ENCODE measurements around the gene CRB1.

CRB1 gene

DNA sequence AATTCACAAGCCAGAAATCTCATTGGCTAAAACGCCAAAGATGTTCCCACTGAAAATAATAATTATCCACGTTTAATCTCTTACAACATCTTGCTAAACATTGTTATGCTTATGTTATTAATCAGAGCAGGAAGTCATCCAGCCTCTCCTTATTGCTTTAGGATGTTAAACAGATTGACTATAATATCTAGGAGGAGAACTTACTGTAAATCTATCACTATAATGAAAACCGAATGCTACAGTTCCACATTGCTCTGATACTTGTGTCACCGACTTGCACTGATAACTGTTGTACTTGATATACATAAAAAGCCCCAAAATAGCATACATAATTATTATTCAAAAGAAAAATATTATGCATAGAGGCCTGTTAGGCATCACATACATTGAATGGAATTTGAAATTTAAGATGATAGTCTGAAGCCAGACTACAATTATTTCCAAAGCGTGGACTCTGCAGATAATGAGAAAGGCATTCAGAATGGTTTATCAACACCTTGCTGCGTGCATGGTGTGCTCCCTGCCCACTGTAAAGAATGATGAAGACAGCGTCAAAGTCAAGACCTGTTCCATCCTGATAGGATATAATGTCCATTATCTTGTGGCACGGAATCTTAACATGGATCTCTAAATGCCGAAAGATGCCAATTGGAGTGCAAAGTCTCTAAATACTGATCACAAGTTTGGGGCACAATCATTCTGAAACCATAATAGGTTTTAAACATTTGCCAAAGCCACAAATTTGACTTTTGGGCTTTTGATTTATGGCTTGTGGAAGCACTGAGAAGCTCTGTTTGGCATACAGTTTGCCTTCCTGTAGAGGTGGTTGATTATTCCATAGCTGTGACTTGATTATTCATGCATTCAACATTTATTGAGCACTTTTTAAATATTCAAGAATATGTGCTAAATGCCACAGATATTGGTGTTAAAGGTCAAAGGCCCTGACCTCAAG lies 71.3 kb downstream of the CRB1 start:
- Histone ChIP-seq H3K4me1 (ENCODE audit: control insufficient read depth, insufficient read depth, low read length) (no peaks in the 10 kb centered on the region), H3K27me3 (ENCODE audit: control insufficient read depth, insufficient read depth, low read length, poor library complexity, severe bottlenecking) (no peaks in the 10 kb centered on the region), H3K27ac (ENCODE audit: insufficient read depth, low read depth, low read length, poor library complexity, severe bottlenecking) (no peak overlapping the region), H3K4me3 (ENCODE audit: insufficient read depth, low read depth, low read length) (no peak overlapping the region), H3K36me3 (ENCODE audit: control insufficient read depth, insufficient read depth, low read length) (no peaks in the 10 kb centered on the region), H3K9me3 (ENCODE audit: control insufficient read depth, low read length) (no peaks in the 10 kb centered on the region)
- WGBS, 2 experiments, result 92 to 96% methylated on average over 5 to 9 of the region's 9 CpGs

DNA sequence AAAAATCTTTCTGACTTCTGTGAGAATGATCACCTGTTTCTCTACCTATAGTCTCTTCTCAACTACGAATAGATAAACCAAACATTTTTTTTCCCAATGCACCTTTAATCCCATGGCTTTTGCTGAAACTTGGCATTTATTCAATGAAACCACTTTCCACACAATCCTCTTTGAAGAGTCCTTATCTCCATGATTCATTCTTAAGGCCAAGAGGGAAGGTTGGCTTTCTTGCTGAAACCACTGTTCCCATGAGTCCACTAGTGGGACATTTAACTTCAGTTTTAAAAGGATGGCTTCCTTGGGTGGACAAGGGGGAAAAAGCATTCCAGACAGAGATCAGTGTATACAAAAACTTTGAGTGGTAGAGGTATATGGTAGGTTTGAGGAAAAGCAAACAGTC lies 73.6 kb downstream of the CRB1 start:
- WGBS, 2 experiments, result 88 to 96% methylated on average over 1 of the region's 1 CpG

DNA sequence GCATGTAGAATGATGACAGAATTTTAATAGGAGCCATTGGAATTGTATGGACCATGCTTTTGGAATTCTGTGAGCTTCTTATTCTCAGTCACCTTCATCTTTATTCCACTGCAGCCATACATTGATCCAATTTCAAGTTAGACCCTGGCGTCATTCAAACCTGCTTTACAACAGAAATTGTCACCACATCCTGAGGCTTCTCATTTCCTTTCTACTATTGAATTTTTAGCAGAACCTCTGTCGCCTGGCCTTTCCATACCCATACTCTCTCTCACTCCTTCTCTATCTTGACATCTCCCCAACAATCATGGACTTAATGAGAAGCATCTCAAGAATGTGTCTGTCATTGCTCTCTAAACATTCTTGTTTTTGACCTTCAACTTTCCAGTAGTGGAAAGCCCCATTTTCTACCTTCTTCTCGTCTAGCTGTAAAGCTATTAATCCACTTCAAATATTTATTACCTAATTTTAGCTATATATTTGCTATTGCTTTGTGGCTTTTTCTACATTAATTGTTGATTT lies 74.1 kb downstream of the CRB1 start:
- no peaks in the 10 kb centered on the region for H3K27me3 ChIP-seq (ENCODE audit: control insufficient read depth, insufficient read depth, low read length, poor library complexity, severe bottlenecking)
- H3K4me3 ChIP-seq (ENCODE audit: insufficient read depth, low read depth, low read length), result no peak overlapping the region
- H3K27ac ChIP-seq (ENCODE audit: insufficient read depth, low read depth, low read length, poor library complexity, severe bottlenecking), result no peak overlapping the region
- H3K36me3 ChIP-seq (ENCODE audit: control insufficient read depth, insufficient read depth, low read length), result no peaks in the 10 kb centered on the region
- H3K4me1 ChIP-seq (ENCODE audit: control insufficient read depth, insufficient read depth, low read length), result no peaks in the 10 kb centered on the region
- no peaks in the 10 kb centered on the region for H3K9me3 ChIP-seq (ENCODE audit: control insufficient read depth, low read length)
- WGBS, 2 experiments, result 84 to 85% methylated on average over 2 to 3 of the region's 3 CpGs

More for the DNA sequence above, 73.6 kb downstream of the CRB1 start:
- Histone ChIP-seq H3K27ac (ENCODE audit: insufficient read depth, low read depth, low read length, poor library complexity, severe bottlenecking) (no peak overlapping the region), H3K4me3 (ENCODE audit: insufficient read depth, low read depth, low read length) (no peak overlapping the region), H3K36me3 (ENCODE audit: control insufficient read depth, insufficient read depth, low read length) (no peaks in the 10 kb centered on the region), H3K27me3 (ENCODE audit: control insufficient read depth, insufficient read depth, low read length, poor library complexity, severe bottlenecking) (no peaks in the 10 kb centered on the region), H3K4me1 (ENCODE audit: control insufficient read depth, insufficient read depth, low read length) (no peaks in the 10 kb centered on the region), H3K9me3 (ENCODE audit: control insufficient read depth, low read length) (no peaks in the 10 kb centered on the region)

DNA sequence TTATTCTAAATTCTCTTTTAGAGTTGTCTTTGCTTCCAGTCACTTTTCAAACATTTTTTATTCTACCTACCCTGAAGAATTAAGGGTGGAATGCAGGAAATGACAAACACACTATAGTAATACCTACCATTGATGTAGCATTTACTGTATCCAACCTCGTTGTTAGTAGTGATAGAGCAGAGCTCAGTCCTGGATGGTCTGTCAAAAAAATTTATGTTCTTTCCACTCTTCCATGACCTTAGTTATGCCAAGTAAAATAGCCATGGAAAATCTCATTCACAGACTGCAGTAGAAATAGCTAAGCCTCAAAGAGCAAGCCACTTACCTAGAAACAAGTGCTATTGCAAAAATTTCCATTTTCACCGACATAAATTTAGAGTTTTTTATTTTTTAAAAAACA lies 74.6 kb downstream of the CRB1 start:
- no peaks in the 10 kb centered on the region for H3K36me3 ChIP-seq (ENCODE audit: control insufficient read depth, insufficient read depth, low read length)
- no peak overlapping the region for H3K27ac ChIP-seq (ENCODE audit: insufficient read depth, low read depth, low read length, poor library complexity, severe bottlenecking)
- H3K9me3 ChIP-seq (ENCODE audit: control insufficient read depth, low read length), result no peaks in the 10 kb centered on the region
- 93 to 100% methylated on average over 1 of the region's 2 CpGs for WGBS, 2 experiments
- H3K27me3 ChIP-seq (ENCODE audit: control insufficient read depth, insufficient read depth, low read length, poor library complexity, severe bottlenecking), result no peaks in the 10 kb centered on the region
- H3K4me1 ChIP-seq (ENCODE audit: control insufficient read depth, insufficient read depth, low read length), result no peaks in the 10 kb centered on the region
- H3K4me3 ChIP-seq (ENCODE audit: insufficient read depth, low read depth, low read length), result no peak overlapping the region

DNA sequence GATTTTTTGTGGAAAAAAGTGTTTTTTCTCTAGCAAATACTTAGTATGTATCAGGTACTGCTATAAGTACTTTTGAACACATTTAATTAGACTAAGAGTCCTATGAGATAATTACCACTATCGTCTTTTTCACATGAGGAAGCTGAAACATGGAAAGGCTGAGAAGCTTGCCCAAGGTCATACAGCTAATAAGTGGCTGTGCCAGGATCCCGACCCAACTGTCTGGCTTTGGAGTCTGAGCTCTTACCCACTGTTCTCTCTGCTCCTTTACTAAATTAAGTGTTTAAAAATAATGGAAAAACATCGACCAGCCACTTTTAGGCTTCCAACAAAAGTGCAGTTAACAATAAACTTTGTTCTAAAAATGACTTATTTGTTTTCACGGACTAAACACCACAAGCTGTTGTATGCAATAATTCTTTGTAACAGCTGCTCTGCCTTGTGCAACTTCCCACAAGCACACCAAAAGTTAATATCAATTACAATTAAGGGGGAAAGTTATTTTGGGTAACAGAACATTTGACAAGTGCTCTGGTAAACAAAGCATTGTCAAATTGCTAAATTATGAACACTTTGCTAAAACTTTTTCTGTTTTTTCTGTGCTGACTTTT lies 75.7 kb downstream of the CRB1 start:
- Histone ChIP-seq H3K9me3 (ENCODE audit: control insufficient read depth, low read length) (no peaks in the 10 kb centered on the region), H3K4me1 (ENCODE audit: control insufficient read depth, insufficient read depth, low read length) (no peaks in the 10 kb centered on the region), H3K36me3 (ENCODE audit: control insufficient read depth, insufficient read depth, low read length) (no peaks in the 10 kb centered on the region), H3K4me3 (ENCODE audit: insufficient read depth, low read depth, low read length) (no peak overlapping the region), H3K27me3 (ENCODE audit: control insufficient read depth, insufficient read depth, low read length, poor library complexity, severe bottlenecking) (no peaks in the 10 kb centered on the region), H3K27ac (ENCODE audit: insufficient read depth, low read depth, low read length, poor library complexity, severe bottlenecking) (no peak overlapping the region)
- WGBS, 2 experiments, result 92 to 94% methylated on average over 3 to 4 of the region's 4 CpGs

DNA sequence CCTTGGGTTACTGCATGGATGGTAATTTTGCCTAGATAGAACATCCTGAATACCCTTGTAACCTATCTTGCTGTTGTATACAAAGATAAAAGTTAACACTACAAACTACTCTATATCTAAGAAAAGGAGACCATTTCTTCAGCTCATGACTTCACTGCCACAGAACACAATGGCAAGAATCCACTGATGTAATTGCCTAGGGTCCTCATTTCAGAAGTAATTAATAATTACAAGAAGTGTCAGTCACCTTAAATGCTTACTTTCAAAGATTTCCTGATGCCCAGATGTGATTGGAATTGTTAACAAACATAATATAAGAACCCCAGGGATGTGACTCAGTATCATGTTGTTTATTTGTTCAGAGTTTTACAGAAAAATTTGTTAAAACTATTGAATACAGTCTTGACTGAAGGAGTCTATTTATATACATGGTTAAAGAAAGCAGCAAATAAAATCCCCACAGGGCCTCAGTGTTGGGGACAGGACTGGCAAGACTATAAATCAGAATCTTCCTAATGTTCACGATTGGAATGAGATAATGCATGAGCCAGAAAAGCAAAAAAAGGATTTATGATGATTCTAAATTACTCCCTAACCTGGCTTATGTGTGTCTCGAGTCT lies 83.9 kb downstream of the CRB1 start:
- Histone ChIP-seq H3K4me3 (ENCODE audit: insufficient read depth, low read depth, low read length) (no peak overlapping the region), H3K27me3 (ENCODE audit: control insufficient read depth, insufficient read depth, low read length, poor library complexity, severe bottlenecking) (no peaks in the 10 kb centered on the region), H3K27ac (ENCODE audit: insufficient read depth, low read depth, low read length, poor library complexity, severe bottlenecking) (no peak overlapping the region), H3K4me1 (ENCODE audit: control insufficient read depth, insufficient read depth, low read length) (no peaks in the 10 kb centered on the region), H3K9me3 (ENCODE audit: control insufficient read depth, low read length) (no peaks in the 10 kb centered on the region), H3K36me3 (ENCODE audit: control insufficient read depth, insufficient read depth, low read length) (no peaks in the 10 kb centered on the region)
- WGBS, 2 experiments, result 83 to 91% methylated on average over 1 to 2 of the region's 2 CpGs

DNA sequence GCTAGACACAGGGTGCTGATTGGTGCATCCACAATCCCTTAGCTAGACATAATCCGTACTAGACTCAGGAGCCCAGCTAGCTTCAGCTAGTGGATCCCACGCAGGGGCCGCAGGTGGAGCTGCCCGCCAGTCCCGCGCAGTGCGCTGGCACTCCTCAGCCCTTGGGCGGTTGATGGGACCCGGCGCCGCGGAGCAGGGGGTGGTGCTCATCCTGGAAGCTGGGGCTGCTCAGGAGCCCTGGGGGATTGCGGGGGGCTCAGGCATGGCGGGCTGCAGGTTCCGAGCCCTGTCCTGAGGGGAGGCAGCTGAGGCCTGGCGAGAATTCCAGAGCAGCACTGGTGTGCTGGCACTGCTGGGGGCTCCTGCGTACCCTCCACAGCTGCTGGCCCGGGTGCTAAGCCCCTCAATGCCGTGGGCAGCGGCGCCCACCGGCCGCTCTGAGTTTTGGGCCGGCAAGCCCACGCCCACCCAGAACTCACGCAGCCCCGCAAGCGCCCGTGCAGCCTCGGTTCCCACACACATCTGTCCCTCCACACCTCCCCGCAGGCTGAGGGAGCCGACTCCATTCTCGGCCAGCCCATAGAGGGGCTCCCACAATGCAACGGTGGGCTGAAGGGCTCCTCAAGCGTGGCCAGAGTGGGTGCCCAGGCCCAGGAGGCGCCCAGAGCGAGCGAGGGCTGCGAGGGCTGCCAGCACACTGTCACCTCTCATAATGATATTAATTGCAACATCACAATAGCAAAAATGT lies 87.4 kb downstream of the CRB1 start:
- H3K4me1 ChIP-seq (ENCODE audit: control insufficient read depth, insufficient read depth, low read length), result no peaks in the 10 kb centered on the region
- no peak overlapping the region for H3K4me3 ChIP-seq (ENCODE audit: insufficient read depth, low read depth, low read length)
- H3K9me3 ChIP-seq (ENCODE audit: control insufficient read depth, low read length), result no peaks in the 10 kb centered on the region
- no peaks in the 10 kb centered on the region for H3K36me3 ChIP-seq (ENCODE audit: control insufficient read depth, insufficient read depth, low read length)
- no peak overlapping the region for H3K27ac ChIP-seq (ENCODE audit: insufficient read depth, low read depth, low read length, poor library complexity, severe bottlenecking)
- H3K27me3 ChIP-seq (ENCODE audit: control insufficient read depth, insufficient read depth, low read length, poor library complexity, severe bottlenecking), result no peaks in the 10 kb centered on the region
- WGBS, 2 experiments, result 93% methylated on average over 38 to 39 of the region's 39 CpGs

DNA sequence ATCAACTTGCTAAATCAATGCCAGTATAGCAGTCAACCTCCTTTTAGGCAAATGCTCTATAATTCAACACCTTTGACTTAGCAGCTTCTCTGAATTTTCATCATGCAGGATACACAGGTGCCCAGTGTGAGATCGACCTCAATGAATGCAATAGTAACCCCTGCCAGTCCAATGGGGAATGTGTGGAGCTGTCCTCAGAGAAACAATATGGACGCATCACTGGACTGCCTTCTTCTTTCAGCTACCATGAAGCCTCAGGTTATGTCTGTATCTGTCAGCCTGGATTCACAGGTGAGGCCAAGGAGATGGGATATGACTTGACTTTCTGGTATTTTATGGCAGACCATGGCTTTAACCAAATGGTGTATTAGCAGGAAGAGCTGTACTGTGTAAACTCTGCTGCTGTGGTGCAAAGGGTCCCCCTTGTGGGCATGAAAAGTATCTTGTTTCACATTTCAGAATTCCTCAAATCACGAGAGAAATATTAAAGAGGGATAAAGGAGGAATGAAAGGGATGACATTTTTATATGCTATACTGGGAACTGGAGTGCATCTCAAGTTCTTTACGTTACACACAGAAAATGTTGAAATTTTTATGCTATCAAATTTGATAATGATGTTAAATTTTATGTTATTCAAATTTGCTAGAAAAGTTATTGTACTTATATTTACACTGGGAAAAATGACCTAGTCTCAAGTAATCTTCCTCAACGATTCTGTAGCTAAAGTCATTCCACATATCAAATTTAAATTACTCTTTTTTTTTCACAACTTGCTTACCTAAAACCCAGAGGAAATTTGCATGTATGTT lies 88.9 kb downstream of the CRB1 start:
- Histone ChIP-seq H3K27ac (ENCODE audit: insufficient read depth, low read depth, low read length, poor library complexity, severe bottlenecking) (no peak overlapping the region), H3K36me3 (ENCODE audit: control insufficient read depth, insufficient read depth, low read length) (no peaks in the 10 kb centered on the region), H3K27me3 (ENCODE audit: control insufficient read depth, insufficient read depth, low read length, poor library complexity, severe bottlenecking) (no peaks in the 10 kb centered on the region), H3K4me3 (ENCODE audit: insufficient read depth, low read depth, low read length) (no peak overlapping the region), H3K9me3 (ENCODE audit: control insufficient read depth, low read length) (no peaks in the 10 kb centered on the region), H3K4me1 (ENCODE audit: control insufficient read depth, insufficient read depth, low read length) (no peaks in the 10 kb centered on the region)
- 71 to 87% methylated on average over 4 to 5 of the region's 5 CpGs for WGBS, 2 experiments

DNA sequence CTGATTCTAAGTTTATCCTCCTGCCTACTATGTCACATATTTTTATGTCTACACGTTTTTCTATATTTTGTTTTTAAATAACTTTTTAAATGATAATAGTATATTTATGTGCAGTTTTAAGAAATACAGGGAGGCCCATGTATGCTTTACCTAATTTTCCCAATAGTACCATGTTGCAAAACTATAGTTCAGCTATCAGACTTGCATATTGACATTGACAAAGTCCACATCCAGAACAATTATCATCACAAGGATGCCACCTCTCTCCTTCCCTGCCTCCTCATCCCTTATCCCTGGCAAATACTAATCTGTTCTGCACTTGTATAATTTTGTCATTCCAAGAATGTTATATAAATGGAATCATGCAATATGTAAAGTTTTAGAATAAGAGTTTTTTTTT lies 90.9 kb downstream of the CRB1 start:
- H3K4me3 ChIP-seq (ENCODE audit: insufficient read depth, low read depth, low read length), result no peak overlapping the region
- no peak overlapping the region for H3K27ac ChIP-seq (ENCODE audit: insufficient read depth, low read depth, low read length, poor library complexity, severe bottlenecking)
- H3K27me3 ChIP-seq (ENCODE audit: control insufficient read depth, insufficient read depth, low read length, poor library complexity, severe bottlenecking), result no peaks in the 10 kb centered on the region
- no CpG with 5 or more reads among the region's 1 CpG for WGBS, 2 experiments
- no peaks in the 10 kb centered on the region for H3K4me1 ChIP-seq (ENCODE audit: control insufficient read depth, insufficient read depth, low read length)
- H3K9me3 ChIP-seq (ENCODE audit: control insufficient read depth, low read length), result no peaks in the 10 kb centered on the region
- no peaks in the 10 kb centered on the region for H3K36me3 ChIP-seq (ENCODE audit: control insufficient read depth, insufficient read depth, low read length)
